Gastroesophageal sphincter (tissue), 3 donors: ENCODE data around the gene CUX1.

ENCODE experiments used
- POLR2AphosphoS5 ChIP-seq: sonication (generic); formaldehyde crosslinking; IDR thresholded peaks from one replicate; pipeline ENCODE4 v1.6.1; 2017; ENCODE audit warnings: antibody characterized with exemption
- TF ChIP-seq, protein P1 (sequence below), 4 experiments: fragments of 200-600 bp in 2 of 4; fragments of 450-650 bp in 2 of 4; sonication (generic) in 1 of 4; IDR thresholded peaks; one replicate each; pipeline ENCODE4 v1.5.1; 2017 to 2019; ENCODE audit warnings: antibody characterized with exemption in 4 of 4, mild to moderate bottlenecking in 2 of 4, moderate library complexity in 2 of 4

DNA sequence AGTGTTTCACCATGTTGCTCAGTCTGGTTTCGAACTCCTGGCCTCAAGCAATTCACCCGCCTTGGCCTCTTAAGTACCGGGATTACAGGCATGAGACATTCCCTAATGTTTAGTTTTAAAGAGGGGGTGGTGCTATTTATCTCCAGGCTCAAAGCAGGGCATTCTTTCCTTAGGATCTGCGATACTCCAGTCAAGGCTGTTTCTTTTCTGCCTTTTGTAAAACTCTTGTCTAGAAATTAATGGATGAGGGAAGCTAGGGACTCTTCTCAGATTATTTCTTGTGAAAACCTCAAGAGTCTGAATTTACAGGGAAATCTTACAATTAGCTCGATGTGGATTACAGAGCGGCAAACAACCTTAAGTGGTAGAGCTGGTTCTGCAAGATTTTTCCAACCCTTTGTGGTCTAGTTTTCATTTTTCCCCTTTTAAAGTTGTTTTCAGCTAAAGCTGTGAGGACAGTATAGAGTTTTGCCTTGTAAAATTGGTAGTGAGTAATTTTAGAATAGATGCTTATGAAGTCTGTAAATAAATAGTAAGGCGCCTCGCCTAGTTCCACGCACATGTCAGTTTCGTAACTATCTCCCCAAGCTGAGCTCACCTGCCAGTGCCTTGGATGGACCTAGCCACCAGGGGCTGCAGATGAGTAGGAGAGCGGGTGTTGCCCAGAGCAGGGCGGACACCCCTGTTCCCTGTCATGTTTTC, 53.1 kb downstream of the CUX1 start:
- TF ChIP-seq, protein P1, sequence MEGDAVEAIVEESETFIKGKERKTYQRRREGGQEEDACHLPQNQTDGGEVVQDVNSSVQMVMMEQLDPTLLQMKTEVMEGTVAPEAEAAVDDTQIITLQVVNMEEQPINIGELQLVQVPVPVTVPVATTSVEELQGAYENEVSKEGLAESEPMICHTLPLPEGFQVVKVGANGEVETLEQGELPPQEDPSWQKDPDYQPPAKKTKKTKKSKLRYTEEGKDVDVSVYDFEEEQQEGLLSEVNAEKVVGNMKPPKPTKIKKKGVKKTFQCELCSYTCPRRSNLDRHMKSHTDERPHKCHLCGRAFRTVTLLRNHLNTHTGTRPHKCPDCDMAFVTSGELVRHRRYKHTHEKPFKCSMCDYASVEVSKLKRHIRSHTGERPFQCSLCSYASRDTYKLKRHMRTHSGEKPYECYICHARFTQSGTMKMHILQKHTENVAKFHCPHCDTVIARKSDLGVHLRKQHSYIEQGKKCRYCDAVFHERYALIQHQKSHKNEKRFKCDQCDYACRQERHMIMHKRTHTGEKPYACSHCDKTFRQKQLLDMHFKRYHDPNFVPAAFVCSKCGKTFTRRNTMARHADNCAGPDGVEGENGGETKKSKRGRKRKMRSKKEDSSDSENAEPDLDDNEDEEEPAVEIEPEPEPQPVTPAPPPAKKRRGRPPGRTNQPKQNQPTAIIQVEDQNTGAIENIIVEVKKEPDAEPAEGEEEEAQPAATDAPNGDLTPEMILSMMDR (IDR thresholded peaks at IDR 0.05) = peak in 3 of 4 experiments; percentile 14 to 17 (median 14)
- no peak for TF ChIP-seq POLR2AphosphoS5
